Tibial artery (tissue), 4 donors: ENCODE data around the gene PAQR6.

Experiments used
- DNase-seq, 2 donors: peaks; one replicate each; pipeline ENCODE4 v3.0.0-alpha.2; 2019
- H3K27ac ChIP-seq, 2 donors: fragments of 200-600 bp; sonication (generic) in 1 of 2; 1 replicate in 1 of 2; 2 replicates in 1 of 2; pipeline ENCODE4 v1.5.1; 2018 to 2019; ENCODE audit warnings: mild to moderate bottlenecking in 1 of 2
- H3K27me3 ChIP-seq, 2 donors: fragments of 200-600 bp; sonication (generic) in 1 of 2; one replicate each; pipeline versions ENCODE4 v1.5.1 to v1.6.0; 2016 to 2019
- H3K36me3 ChIP-seq, 3 donors: fragments of 200-600 bp; sonication (generic) in 2 of 3; one replicate each; pipeline ENCODE4 v1.5.1; 2016 to 2019; ENCODE audit warnings: mild to moderate bottlenecking in 2 of 3
- H3K4me1 ChIP-seq, 4 donors: fragments of 200-600 bp; sonication (generic) in 2 of 4; 1 replicate in 3 of 4; 2 replicates in 1 of 4; pipeline ENCODE4 v1.5.1; 2016 to 2019
- H3K4me3 ChIP-seq, 2 donors: fragments of 200-600 bp; sonication (generic) in 1 of 2; 1 replicate in 1 of 2; 2 replicates in 1 of 2; pipeline ENCODE4 v1.5.1; 2018 to 2019; ENCODE audit warnings: mild to moderate bottlenecking in 2 of 2
- H3K9me3 ChIP-seq, 3 donors: fragments of 200-600 bp; sonication (generic) in 1 of 3; one replicate each; pipeline ENCODE4 v1.5.1; 2016 to 2019
- intact Hi-C: fragments of 100-400 bp; cut with DNase I; formaldehyde crosslinking; loops from one replicate; pipeline ENCODE4 v1.15.0; 2023; ENCODE audit warnings: low total_unique reads
- TF ChIP-seq, protein P1 (sequence below), 2 experiments: fragments of 200-600 bp in 1 of 2; fragments of 450-650 bp in 1 of 2; IDR thresholded peaks; one replicate each; pipeline ENCODE4 v1.5.1; 2017 to 2019; ENCODE audit warnings: antibody characterized with exemption in 2 of 2, mild to moderate bottlenecking in 1 of 2, moderate library complexity in 1 of 2

PAQR6 gene

DNA sequence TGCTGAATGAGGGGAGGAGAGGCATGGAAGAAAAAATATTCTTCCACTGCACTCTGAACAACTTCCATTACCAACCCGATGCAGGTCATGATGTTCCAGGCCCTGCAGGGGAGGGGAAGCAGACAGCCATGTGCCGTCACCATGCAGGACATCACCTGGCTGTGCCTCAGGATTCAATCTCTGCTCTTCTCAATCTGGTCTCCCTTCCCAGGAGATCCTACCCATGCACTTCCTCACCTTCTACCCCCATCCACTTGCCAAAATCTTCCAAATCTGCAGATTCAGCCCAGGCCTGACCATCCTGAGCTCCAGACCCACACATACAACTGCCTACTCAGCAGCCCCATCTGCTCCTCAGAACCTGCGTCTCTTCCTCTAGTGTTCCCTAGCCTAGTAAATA is 5.8 kb upstream of the PAQR6 start:
- Histone ChIP-seq H3K9me3 (no peaks in the 10 kb centered on the region), H3K4me3 (no peak overlapping the region), H3K27me3 (no peaks in the 10 kb centered on the region), H3K27ac (no peak overlapping the region), H3K4me1 (no peaks in the 10 kb centered on the region), H3K36me3 (peaks cover 71 to 96% (median 94%) of the 10 kb centered on the region in 3 donors)
- intact Hi-C loops = no loop called here
- TF ChIP-seq, protein P1, sequence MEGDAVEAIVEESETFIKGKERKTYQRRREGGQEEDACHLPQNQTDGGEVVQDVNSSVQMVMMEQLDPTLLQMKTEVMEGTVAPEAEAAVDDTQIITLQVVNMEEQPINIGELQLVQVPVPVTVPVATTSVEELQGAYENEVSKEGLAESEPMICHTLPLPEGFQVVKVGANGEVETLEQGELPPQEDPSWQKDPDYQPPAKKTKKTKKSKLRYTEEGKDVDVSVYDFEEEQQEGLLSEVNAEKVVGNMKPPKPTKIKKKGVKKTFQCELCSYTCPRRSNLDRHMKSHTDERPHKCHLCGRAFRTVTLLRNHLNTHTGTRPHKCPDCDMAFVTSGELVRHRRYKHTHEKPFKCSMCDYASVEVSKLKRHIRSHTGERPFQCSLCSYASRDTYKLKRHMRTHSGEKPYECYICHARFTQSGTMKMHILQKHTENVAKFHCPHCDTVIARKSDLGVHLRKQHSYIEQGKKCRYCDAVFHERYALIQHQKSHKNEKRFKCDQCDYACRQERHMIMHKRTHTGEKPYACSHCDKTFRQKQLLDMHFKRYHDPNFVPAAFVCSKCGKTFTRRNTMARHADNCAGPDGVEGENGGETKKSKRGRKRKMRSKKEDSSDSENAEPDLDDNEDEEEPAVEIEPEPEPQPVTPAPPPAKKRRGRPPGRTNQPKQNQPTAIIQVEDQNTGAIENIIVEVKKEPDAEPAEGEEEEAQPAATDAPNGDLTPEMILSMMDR (IDR thresholded peaks at IDR 0.05) = no peak
- no peak for DNase-seq

DNA sequence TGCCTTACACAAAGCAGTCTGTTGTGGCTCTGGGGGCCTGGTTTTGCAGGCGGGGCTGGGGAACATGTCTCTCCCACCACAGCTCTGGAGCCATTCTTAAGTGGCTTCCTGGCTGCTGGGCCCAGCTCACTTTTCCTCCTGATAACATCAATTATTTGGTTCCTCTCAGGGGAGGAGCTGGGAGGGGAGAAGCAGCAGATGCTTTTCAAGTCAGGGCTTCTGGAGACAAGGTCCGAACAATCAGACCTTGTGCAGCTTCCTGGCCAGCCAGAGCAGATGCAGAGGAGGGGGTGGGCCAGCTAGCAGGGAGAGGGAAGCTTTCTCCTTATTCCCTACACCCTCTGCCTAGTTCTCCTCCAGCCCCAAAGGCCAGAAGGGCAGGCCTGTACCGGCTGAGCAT is 3.7 kb upstream of the PAQR6 start:
- Histone ChIP-seq H3K4me3 (no peak overlapping the region), H3K36me3 (peaks cover 58 to 75% (median 73%) of the 10 kb centered on the region in 3 donors), H3K4me1 (peaks cover 0 to 18% (median 10%) of the 10 kb centered on the region in 4 donors), H3K9me3 (no peaks in the 10 kb centered on the region), H3K27me3 (peaks cover 0 to 2% of the 10 kb centered on the region in 2 donors), H3K27ac (no peak overlapping the region)
- intact Hi-C loops = no loop called here
- no peak for DNase-seq
- TF ChIP-seq, protein P1 (IDR thresholded peaks at IDR 0.05) = no peak

DNA sequence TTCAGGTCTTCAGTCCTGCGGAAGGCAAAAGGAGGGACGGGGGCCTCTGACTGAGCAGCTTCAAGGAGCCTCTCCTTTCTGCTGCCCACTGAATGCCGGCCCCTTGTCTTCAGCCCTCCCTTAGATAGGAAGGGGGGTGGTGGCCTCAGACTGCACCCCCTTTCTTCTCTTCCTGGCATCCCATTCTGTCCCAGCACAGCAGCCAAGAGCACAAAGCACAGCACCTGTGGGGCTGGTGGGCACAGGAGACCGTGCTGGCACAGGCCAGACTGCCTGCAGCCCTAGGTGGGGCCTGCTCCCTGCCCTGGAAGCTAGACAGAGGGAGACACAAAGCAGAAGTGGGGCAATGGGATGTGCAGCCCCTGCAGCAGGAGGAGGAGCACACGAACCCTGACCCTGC is 1.7 kb upstream of the PAQR6 start:
- DNase-seq = no peak
- intact Hi-C loops = no loop called here
- peaks cover 0 to 34% (median 18%) of the 10 kb centered on the region in 4 donors for H3K4me1 ChIP-seq
- no peak overlapping the region for H3K4me3 ChIP-seq
- H3K27me3 ChIP-seq = peaks cover 6 to 22% of the 10 kb centered on the region in 2 donors
- peaks cover 43 to 56% (median 53%) of the 10 kb centered on the region in 3 donors for H3K36me3 ChIP-seq
- H3K27ac ChIP-seq = no peak overlapping the region
- TF ChIP-seq, protein P1 (IDR thresholded peaks at IDR 0.05) = no peak
- H3K9me3 ChIP-seq = no peaks in the 10 kb centered on the region

DNA sequence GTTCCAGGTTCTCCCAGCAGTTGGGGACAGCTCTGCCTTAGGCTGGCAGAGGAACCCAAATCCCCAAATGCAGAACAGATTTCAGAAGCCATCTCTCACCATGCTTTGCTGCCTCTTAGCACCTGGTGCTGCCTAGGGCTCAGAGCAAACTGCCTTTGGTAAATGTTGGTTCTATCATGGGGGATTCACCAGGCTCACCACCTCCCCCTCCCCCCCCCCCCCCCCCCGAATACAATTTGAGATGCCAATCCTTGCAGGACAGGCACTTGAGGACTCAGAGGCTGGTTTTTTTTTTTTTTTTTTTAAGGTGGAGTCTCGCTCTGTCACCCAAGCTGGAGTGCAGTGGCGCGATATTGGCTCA is 447 bp upstream of the PAQR6 start:
- intact Hi-C loops = no loop called here
- H3K9me3 ChIP-seq = no peaks in the 10 kb centered on the region
- H3K27me3 ChIP-seq = peaks cover 6 to 28% of the 10 kb centered on the region in 2 donors
- no peak for DNase-seq
- no peak overlapping the region for H3K4me3 ChIP-seq
- TF ChIP-seq, protein P1 (IDR thresholded peaks at IDR 0.05) = no peak
- peaks cover 32 to 43% (median 41%) of the 10 kb centered on the region in 3 donors for H3K36me3 ChIP-seq
- peaks cover 0 to 34% (median 18%) of the 10 kb centered on the region in 4 donors for H3K4me1 ChIP-seq
- no peak overlapping the region for H3K27ac ChIP-seq

DNA sequence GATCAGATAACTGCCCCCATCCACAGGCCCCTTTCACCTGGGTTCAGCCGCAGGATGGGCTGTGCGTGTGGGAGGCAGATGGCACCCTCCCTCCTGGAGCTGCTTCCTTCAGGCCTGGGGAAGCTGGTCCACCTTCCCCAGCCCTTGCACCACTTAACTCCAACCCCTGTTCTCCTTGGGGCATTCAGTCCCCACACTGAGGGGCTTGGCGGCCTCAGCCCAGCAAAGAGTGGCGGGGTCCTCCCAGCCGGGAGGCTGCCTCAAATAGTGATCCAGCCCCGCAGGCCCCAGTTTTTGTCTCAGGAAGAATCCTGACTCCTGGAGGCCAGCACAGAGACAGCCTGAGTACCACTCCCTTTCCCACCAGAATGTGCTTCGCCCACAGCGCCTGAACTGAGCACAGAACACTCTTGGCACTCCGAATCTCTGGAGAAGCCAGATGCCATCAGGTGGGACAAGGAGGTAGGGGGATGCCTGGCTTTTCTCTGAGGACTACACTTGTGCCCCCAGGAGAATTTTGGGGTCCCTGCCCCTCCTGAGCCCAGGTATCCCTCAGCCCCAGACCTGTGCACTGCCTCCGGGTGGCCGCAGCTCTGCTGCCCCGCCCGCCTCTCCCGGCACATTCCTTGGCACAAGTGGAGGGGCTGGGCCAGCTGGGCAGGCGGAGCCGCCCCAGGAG is 936 bp downstream of the PAQR6 start:
- Histone ChIP-seq H3K4me3 (no peak overlapping the region), H3K27ac (no peak overlapping the region), H3K9me3 (no peaks in the 10 kb centered on the region), H3K27me3 (peaks cover 6 to 28% of the 10 kb centered on the region in 2 donors), H3K36me3 (peaks cover 18 to 39% (median 27%) of the 10 kb centered on the region in 3 donors), H3K4me1 (peaks cover 0 to 34% (median 18%) of the 10 kb centered on the region in 4 donors)
- TF ChIP-seq, protein P1 (IDR thresholded peaks at IDR 0.05) = no peak
- intact Hi-C loops = no loop called here
- DNase-seq = peak in 1 of 2 donors; percentile 75
